Keratinocyte (primary cell): ENCODE results near the gene RAC2. TPM values are rescaled to one million over a fixed set of nuclear protein-coding genes. Genes with fewer than 3 reads are reported as not detected.

ENCODE experiments used
- DNase-seq: peaks from one replicate; pipeline ENCODE4 v3.0.0-alpha.2; 2011; ENCODE audit warnings: low read depth, missing footprints, low spot score
- FAIRE-seq: peaks from 2 replicates; lab custom pipeline; 2011; peaks lifted over from hg19 to GRCh38; lab: Jason Lieb, UNC
- H2AFZ ChIP-seq: 2 replicates; pipeline ENCODE4 v1.6.0; 2012; ENCODE audit warnings: low read length, control low read depth, inconsistent platforms; ENCODE audit not compliant: control insufficient read depth
- H3K27ac ChIP-seq: 2 replicates; pipeline ENCODE4 v1.5.1; 2011; ENCODE audit warnings: low read length; ENCODE audit not compliant: control insufficient read depth, insufficient read depth
- H3K27me3 ChIP-seq: 3 replicates; pipeline ENCODE4 v1.6.0; 2011; ENCODE audit warnings: low read length; ENCODE audit not compliant: control insufficient read depth, insufficient read depth; ENCODE audit errors: extremely low read depth
- H3K36me3 ChIP-seq, 2 experiments: 2 replicates in 1 of 2; 3 replicates in 1 of 2; pipeline ENCODE4 v1.5.1; 2011; ENCODE audit warnings: low read length in 2 of 2, mild to moderate bottlenecking in 1 of 2; ENCODE audit not compliant: control insufficient read depth in 2 of 2, insufficient read depth in 2 of 2; ENCODE audit errors: extremely low read depth in 1 of 2
- H3K4me1 ChIP-seq: 3 replicates; pipeline ENCODE4 v1.5.1; 2011; ENCODE audit warnings: low read length; ENCODE audit not compliant: control insufficient read depth, insufficient read depth; ENCODE audit errors: extremely low read depth
- H3K4me2 ChIP-seq: 3 replicates; pipeline ENCODE4 v1.6.0; 2011; ENCODE audit warnings: low read depth, low read length; ENCODE audit not compliant: control insufficient read depth, insufficient read depth; ENCODE audit errors: extremely low read depth
- H3K4me3 ChIP-seq, 3 experiments: fragments of 200-600 bp in 1 of 3; sonication (generic) in 1 of 3; 2 replicates in 2 of 3; 3 replicates in 1 of 3; pipeline ENCODE4 v1.5.1; 2011 to 2016; ENCODE audit warnings: low read length in 3 of 3, mild to moderate bottlenecking in 3 of 3, control low read depth in 2 of 3, inconsistent platforms in 1 of 3, low read depth in 1 of 3, mixed read lengths in 1 of 3, mixed run types in 1 of 3, moderate library complexity in 1 of 3; ENCODE audit not compliant: control insufficient read depth in 2 of 3, insufficient read depth in 2 of 3; ENCODE audit errors: extremely low read depth in 1 of 3
- H3K79me2 ChIP-seq: 2 replicates; pipeline ENCODE4 v1.6.0; 2012; ENCODE audit warnings: low read length; ENCODE audit not compliant: control insufficient read depth, insufficient read depth
- H3K9ac ChIP-seq: 3 replicates; pipeline ENCODE4 v1.6.0; 2011; ENCODE audit warnings: low read length; ENCODE audit not compliant: control insufficient read depth, insufficient read depth; ENCODE audit errors: extremely low read depth
- H3K9me1 ChIP-seq: 3 replicates; pipeline ENCODE4 v1.6.0; 2011; ENCODE audit warnings: low read length; ENCODE audit not compliant: control insufficient read depth, insufficient read depth; ENCODE audit errors: extremely low read depth
- H3K9me3 ChIP-seq: 2 replicates; pipeline ENCODE4 v1.5.1; 2012; ENCODE audit warnings: low read depth, low read length; ENCODE audit not compliant: control insufficient read depth
- H4K20me1 ChIP-seq: 3 replicates; pipeline ENCODE4 v1.6.0; 2011; ENCODE audit warnings: low read length; ENCODE audit not compliant: control insufficient read depth, insufficient read depth; ENCODE audit errors: extremely low read depth
- CTCF ChIP-seq, 3 experiments: IDR thresholded peaks in 1 of 3; conservative IDR thresholded peaks in 1 of 3; optimal IDR thresholded peaks in 1 of 3; 2 replicates in 2 of 3; 3 replicates in 1 of 3; pipeline versions ENCODE3 to v1.5.1; 2011; ENCODE audit warnings: low read length in 3 of 3, mild to moderate bottlenecking in 3 of 3, moderate library complexity in 2 of 3, control low read depth in 1 of 3, inconsistent platforms in 1 of 3; ENCODE audit not compliant: insufficient read depth in 2 of 3; ENCODE audit errors: extremely low read depth in 1 of 3
- EZH2 ChIP-seq: IDR thresholded peaks from one replicate; pipeline ENCODE4 v1.6.1; 2012; ENCODE audit warnings: inconsistent platforms, mild to moderate bottlenecking, low read length, moderate library complexity
- dilution Hi-C: fragments of 300-500 bp; cut with MboI; formaldehyde crosslinking; loops from one replicate; pipeline ENCODE4 v1.7.0; 2020; ENCODE audit warnings: low sequenced_read_pairs; ENCODE audit not compliant: extremely low pct_ligation_motif_present
- polyA plus RNA-seq, 5 experiments: library from polyadenylated mRNA; depleted of rRNA in 3 of 5; stranded (reverse) in 3 of 5; stranded (forward) in 1 of 5; unstranded in 1 of 5; fragments of >200 nt; gene quantifications; 1 replicate in 1 of 5; 2 replicates in 3 of 5; 3 replicates in 1 of 5; pipeline versions ENCODE4 v1.2.1 to v1.2.3, GENCODE V29; 2011 to 2012; ENCODE audit warnings: missing spikeins in 2 of 5, low read depth in 1 of 5, low replicate concordance in 1 of 5

RAC2 gene
- polyA plus RNA-seq, 1 donor (not counting 4 experiments of a cell fraction or from before 2014, with no cell fraction given): 78.6 TPM

- H3K27ac ChIP-seq: no peak overlapping the region
- dilution Hi-C loops: no loop called here
- no peaks in the 10 kb centered on the region for H4K20me1 ChIP-seq
- no peaks in the 10 kb centered on the region for H3K9me1 ChIP-seq
- H3K79me2 ChIP-seq: no peaks in the 10 kb centered on the region
- H3K4me3 ChIP-seq: no peak overlapping the region
- FAIRE-seq: no peak
- no peak for TF ChIP-seq EZH2
- no peak for TF ChIP-seq CTCF (optimal IDR thresholded peaks at IDR 0.05 in 1 of 3, IDR thresholded peaks at IDR 0.05 in 1 of 3, conservative IDR thresholded peaks at IDR 0.05 in 1 of 3; ENCODE audit: extremely low read depth in 1 of 3, insufficient read depth in 2 of 3, low read length in 3 of 3)
- no peak overlapping the region for H3K9ac ChIP-seq
- no peak overlapping the region for H2AFZ ChIP-seq
- no peaks in the 10 kb centered on the region for H3K4me1 ChIP-seq
- H3K4me2 ChIP-seq: no peak overlapping the region
- H3K36me3 ChIP-seq: no peaks in the 10 kb centered on the region
- H3K27me3 ChIP-seq: peaks cover 3% of the 10 kb centered on the region
- no peak for DNase-seq
- no peaks in the 10 kb centered on the region for H3K9me3 ChIP-seq
Measured at GRCh38 chr22:37218399-37218770, 25.7 kb downstream of the RAC2 start.

DNA sequence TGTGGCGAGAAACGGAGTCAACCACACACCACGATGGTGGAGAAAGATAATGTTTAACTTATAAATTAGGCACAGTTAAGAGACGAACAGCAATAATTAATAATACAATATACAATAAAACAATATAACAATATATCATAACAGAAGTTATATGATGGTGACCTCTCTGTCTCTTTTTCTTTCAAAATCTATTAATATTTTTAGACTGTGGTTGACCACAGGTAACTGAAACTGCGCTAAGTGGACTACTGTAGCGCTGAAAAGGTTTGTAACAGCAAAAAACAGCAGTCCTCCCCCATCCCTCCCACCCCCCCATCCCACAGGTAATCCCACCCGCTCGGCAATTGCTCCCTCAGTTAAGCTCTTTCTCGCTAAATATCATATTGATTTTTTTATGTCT lies 28.2 kb downstream of the RAC2 start:
- Histone ChIP-seq H3K9me1 (no peaks in the 10 kb centered on the region), H3K4me1 (no peaks in the 10 kb centered on the region), H3K4me2 (no peak overlapping the region), H3K9ac (no peak overlapping the region), H3K36me3 (no peaks in the 10 kb centered on the region), H3K4me3 (no peak overlapping the region), H3K27ac (no peak overlapping the region), H3K79me2 (no peaks in the 10 kb centered on the region), H2AFZ (no peak overlapping the region), H4K20me1 (no peaks in the 10 kb centered on the region), H3K9me3 (no peaks in the 10 kb centered on the region), H3K27me3 (peaks cover 24% of the 10 kb centered on the region)
- no peak for FAIRE-seq
- no peak for DNase-seq
- no peak for TF ChIP-seq EZH2
- TF ChIP-seq CTCF (optimal IDR thresholded peaks at IDR 0.05 in 1 of 3, IDR thresholded peaks at IDR 0.05 in 1 of 3, conservative IDR thresholded peaks at IDR 0.05 in 1 of 3; ENCODE audit: extremely low read depth in 1 of 3, insufficient read depth in 2 of 3, low read length in 3 of 3): no peak
- dilution Hi-C loops: no loop called here
